ENCODE data around the gene DCHS1. TPM values are rescaled to one million over a fixed set of nuclear protein-coding genes. Genes with fewer than 3 reads are reported as not detected.

DCHS1 gene
- total and polyA plus RNA-seq, 10 of the 15 experiments (the other 5 are each of a cell fraction or from before 2014, with no cell fraction given): 0.02 to 0.64 (median 0.18) TPM; not detected in 1

DNA sequence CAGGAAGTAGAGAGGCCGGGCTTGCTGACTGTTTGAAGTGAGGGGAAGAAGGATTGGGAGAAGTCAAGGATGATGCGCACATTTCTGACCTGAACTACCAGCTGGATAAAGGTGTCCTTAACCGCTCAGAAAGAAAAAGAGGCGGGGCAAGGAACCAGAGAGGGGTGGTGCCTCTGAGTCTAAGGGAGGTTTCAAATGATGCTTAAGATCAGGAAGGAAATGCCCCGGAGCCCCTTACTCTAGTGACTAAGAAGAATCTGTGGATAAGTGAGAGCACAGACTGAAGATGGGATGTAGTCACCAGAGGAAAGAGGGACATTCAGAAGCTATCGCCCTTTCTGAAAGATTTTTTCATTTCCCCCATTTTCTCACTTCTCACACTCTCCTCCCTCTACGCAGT, 12.7 kb downstream of the DCHS1 start:
- TF ChIP-seq POLR2A (IDR thresholded peaks at IDR 0.05; ENCODE audit: low read depth, low read length): no peak
- TF ChIP-seq, protein P1, sequence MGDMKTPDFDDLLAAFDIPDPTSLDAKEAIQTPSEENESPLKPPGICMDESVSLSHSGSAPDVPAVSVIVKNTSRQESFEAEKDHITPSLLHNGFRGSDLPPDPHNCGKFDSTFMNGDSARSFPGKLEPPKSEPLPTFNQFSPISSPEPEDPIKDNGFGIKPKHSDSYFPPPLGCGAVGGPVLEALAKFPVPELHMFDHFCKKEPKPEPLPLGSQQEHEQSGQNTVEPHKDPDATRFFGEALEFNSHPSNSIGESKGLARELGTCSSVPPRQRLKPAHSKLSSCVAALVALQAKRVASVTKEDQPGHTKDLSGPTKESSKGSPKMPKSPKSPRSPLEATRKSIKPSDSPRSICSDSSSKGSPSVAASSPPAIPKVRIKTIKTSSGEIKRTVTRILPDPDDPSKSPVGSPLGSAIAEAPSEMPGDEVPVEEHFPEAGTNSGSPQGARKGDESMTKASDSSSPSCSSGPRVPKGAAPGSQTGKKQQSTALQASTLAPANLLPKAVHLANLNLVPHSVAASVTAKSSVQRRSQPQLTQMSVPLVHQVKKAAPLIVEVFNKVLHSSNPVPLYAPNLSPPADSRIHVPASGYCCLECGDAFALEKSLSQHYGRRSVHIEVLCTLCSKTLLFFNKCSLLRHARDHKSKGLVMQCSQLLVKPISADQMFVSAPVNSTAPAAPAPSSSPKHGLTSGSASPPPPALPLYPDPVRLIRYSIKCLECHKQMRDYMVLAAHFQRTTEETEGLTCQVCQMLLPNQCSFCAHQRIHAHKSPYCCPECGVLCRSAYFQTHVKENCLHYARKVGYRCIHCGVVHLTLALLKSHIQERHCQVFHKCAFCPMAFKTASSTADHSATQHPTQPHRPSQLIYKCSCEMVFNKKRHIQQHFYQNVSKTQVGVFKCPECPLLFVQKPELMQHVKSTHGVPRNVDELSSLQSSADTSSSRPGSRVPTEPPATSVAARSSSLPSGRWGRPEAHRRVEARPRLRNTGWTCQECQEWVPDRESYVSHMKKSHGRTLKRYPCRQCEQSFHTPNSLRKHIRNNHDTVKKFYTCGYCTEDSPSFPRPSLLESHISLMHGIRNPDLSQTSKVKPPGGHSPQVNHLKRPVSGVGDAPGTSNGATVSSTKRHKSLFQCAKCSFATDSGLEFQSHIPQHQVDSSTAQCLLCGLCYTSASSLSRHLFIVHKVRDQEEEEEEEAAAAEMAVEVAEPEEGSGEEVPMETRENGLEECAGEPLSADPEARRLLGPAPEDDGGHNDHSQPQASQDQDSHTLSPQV (IDR thresholded peaks at IDR 0.05): no peak
- no peak for TF ChIP-seq CHD1 (IDR thresholded peaks at IDR 0.05; ENCODE audit: low read depth, low read length)
- no peak for TF ChIP-seq KDM1A (IDR thresholded peaks at IDR 0.05; ENCODE audit: borderline replicate concordance)
- TF ChIP-seq NFIC (IDR thresholded peaks at IDR 0.05; ENCODE audit: low read depth, low read length): no peak
- TF ChIP-seq, protein P2, sequence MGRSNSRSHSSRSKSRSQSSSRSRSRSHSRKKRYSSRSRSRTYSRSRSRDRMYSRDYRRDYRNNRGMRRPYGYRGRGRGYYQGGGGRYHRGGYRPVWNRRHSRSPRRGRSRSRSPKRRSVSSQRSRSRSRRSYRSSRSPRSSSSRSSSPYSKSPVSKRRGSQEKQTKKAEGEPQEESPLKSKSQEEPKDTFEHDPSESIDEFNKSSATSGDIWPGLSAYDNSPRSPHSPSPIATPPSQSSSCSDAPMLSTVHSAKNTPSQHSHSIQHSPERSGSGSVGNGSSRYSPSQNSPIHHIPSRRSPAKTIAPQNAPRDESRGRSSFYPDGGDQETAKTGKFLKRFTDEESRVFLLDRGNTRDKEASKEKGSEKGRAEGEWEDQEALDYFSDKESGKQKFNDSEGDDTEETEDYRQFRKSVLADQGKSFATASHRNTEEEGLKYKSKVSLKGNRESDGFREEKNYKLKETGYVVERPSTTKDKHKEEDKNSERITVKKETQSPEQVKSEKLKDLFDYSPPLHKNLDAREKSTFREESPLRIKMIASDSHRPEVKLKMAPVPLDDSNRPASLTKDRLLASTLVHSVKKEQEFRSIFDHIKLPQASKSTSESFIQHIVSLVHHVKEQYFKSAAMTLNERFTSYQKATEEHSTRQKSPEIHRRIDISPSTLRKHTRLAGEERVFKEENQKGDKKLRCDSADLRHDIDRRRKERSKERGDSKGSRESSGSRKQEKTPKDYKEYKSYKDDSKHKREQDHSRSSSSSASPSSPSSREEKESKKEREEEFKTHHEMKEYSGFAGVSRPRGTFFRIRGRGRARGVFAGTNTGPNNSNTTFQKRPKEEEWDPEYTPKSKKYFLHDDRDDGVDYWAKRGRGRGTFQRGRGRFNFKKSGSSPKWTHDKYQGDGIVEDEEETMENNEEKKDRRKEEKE (IDR thresholded peaks at IDR 0.05): no peak
- TF ChIP-seq EZH2 (IDR thresholded peaks at IDR 0.05; ENCODE audit: borderline replicate concordance, control insufficient read depth, low read depth, low read length): no peak
- no peak for TF ChIP-seq SREBF1 (IDR thresholded peaks at IDR 0.05; ENCODE audit: low read length)
- no peak for TF ChIP-seq KAT2A (conservative IDR thresholded peaks at IDR 0.05; ENCODE audit: control insufficient read depth, low read depth, low read length)
- ChIA-PET POLR2A (interaction anchor here (1.3 kb wide), 1 partner anchor 24 kb away, joined by 4 read pairs; the partner anchor contains the start of gene TPP1), SMC1A (ENCODE audit: uncharacterized antibody, unreplicated experiment) (interaction anchor here (0.8 to 1.6 kb wide), 4 partner anchors 11 to 30 kb away, joined by 3 to 6 read pairs (median 3); partner anchors contain the start of gene TAF10), CTCF (interaction anchor here (1.6 kb wide), 1 partner anchor 25 kb away, joined by 4 read pairs; no protein-coding TSS in a partner anchor), RAD21 (ENCODE audit: unreplicated experiment) (no interaction called here)
- FAIRE-seq (no peak), ATAC-seq (no peak), DNase-seq (ENCODE audit: low read depth, low spot score) (no peak)
- BruUV-seq (replicated peaks): no TSS peak
- H4K20me1 ChIP-seq (ENCODE audit: control insufficient read depth, insufficient read depth): no peaks in the 10 kb centered on the region
- in situ Hi-C loops (cut with MboI): no loop called here
- no peak overlapping the region for H2AFZ ChIP-seq (ENCODE audit: control insufficient read depth, low read depth, low read length)
- no peak overlapping the region for H3K27ac ChIP-seq (ENCODE audit: control insufficient read depth, insufficient read depth)
- no peaks in the 10 kb centered on the region for H3K36me3 ChIP-seq (ENCODE audit: control insufficient read depth in 2 of 2, insufficient read depth in 2 of 2, low read length in 1 of 2)
- no peaks in the 10 kb centered on the region for H3K79me2 ChIP-seq (ENCODE audit: control insufficient read depth, insufficient read depth, low read length)
- H3K4me2 ChIP-seq (ENCODE audit: control insufficient read depth, insufficient read depth): no peak overlapping the region
- H3K27me3 ChIP-seq (replicated peaks in 1 of 2; ENCODE audit: control insufficient read depth in 2 of 2, insufficient read depth in 2 of 2, low read length in 1 of 2): no peaks in the 10 kb centered on the region
- no peak overlapping the region for H3K9ac ChIP-seq (ENCODE audit: control insufficient read depth, insufficient read depth, low read length)
- no peaks in the 10 kb centered on the region for H3K9me3 ChIP-seq (replicated peaks; ENCODE audit: control insufficient read depth, insufficient read depth, low read length)
- intact Hi-C loops (cut with micrococcal nuclease; ENCODE audit: unreplicated experiment): no loop called here
- WGBS (ENCODE audit: insufficient coverage, insufficient replicate concordance, low lambda C conversion rate, missing lambda C conversion rate): 43% methylated on average over 7 of the region's 7 CpGs
- H3K4me3 ChIP-seq: no peak overlapping the region
- H3K4me1 ChIP-seq (ENCODE audit: control insufficient read depth, insufficient read depth, low read length): peaks cover 21% of the 10 kb centered on the region

All from GM12878 (cell line).